Measurements from ENCODE around the gene KIRREL3.

Gene KIRREL3

DNA sequence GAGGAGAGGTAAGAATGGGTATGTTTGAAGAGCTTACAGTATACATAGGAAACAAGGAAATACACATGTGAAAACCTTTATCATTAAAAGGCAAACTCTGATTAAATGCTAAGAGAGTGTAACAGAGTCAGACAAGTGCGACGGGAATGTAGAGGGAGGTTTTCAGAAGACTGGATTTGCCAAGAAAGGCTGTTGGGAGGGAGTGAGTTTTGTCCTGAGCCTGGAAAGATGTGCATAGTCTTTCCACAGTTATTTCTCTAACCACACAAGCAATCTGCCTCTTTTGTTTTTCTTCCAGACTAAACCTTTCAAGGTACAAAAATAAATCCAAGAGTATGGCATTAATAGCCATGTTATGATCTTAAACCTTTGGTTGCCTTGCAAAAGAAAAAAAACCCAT, 170.9 kb downstream of the KIRREL3 start:
- DNase-seq (ENCODE audit: low read depth): no peak

DNA sequence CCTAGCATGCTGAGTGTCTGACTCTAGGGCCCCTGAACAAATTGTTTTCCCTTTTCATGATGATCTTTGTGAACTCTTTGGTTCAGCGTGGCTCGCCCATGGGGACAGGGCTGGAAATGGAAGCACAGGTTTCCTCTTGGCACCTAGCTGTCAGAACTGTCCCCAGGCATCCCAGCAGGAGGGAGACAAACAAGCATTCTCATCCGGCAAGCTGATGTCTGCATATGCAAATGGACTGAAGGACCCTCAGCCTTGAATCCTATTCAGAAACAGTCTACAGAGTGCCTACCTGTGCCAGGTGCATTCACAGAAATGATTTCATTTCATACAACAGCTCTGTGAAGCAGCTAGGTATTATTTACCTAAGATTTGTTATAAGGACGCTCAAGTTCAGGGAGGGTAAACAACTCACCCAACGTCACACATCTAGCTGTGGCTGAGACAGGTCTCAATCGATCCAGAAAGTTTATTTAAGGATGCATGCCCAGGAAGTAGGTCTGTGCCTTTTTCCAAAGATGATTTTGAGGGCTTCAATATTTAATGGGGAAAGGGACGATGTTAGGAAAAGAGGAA, 176.4 kb downstream of the KIRREL3 start:
- no peak for DNase-seq (ENCODE audit: low read depth)

DNA sequence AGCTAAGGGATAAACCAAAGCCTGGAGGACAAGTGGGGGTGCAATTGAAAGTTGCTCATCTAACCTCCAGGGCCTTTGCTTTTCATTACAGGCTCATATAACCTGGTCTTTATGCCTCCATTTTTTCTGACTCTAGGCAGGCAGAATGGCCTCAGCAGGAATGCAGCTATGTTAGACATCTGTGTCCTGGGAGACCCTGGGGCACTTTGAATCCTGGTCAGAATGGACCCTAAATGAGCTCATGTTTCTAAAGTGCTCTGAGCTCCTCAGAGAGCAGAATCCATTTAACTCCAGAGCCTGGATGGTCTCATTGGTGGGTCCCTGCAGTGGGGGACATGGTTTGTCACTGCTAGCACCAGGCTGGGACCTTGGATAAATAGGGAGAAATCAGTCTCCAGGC, 177.3 kb downstream of the KIRREL3 start:
- DNase-seq (ENCODE audit: low read depth): no peak

DNA sequence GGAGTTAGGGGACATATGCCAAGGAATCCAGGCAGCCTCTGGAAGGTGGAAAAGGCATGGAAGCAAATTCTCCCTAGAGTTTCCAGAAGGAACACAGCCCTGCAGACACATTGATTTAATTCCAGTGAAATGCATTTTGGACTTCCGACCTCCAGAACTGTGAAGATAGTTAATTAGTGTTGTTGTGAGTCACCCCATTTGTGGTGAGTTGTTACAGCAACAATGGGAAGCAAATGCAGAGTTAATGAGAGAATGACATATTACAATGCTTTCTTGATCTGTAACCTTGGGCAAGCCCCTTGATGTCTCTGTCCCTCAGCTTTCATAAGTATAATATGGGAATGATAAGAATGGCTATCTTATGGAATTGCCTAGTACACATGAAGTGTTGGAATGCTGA, 178.7 kb downstream of the KIRREL3 start:
- no peak for DNase-seq (ENCODE audit: low read depth)

DNA sequence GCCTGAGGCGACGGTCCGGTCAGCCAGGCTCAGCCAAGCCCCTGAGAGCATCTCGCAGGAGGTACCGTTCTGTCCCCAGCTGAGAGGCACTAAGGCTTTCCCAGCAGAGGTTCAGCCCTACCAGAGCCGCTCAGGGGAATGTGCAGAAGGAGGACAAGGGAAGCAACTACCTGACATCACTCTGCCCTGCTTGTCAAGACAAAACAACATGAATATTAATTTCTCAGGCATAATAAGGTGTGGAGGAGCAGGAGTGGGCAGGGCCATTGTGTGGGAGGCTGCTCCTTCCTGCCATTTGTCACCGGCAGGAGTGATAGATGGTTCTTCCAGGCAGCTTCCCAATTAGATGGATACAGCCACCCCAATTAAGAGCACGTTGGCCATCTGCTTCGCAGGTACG, 181.4 kb downstream of the KIRREL3 start:
- DNase-seq (ENCODE audit: low read depth): no peak

DNA sequence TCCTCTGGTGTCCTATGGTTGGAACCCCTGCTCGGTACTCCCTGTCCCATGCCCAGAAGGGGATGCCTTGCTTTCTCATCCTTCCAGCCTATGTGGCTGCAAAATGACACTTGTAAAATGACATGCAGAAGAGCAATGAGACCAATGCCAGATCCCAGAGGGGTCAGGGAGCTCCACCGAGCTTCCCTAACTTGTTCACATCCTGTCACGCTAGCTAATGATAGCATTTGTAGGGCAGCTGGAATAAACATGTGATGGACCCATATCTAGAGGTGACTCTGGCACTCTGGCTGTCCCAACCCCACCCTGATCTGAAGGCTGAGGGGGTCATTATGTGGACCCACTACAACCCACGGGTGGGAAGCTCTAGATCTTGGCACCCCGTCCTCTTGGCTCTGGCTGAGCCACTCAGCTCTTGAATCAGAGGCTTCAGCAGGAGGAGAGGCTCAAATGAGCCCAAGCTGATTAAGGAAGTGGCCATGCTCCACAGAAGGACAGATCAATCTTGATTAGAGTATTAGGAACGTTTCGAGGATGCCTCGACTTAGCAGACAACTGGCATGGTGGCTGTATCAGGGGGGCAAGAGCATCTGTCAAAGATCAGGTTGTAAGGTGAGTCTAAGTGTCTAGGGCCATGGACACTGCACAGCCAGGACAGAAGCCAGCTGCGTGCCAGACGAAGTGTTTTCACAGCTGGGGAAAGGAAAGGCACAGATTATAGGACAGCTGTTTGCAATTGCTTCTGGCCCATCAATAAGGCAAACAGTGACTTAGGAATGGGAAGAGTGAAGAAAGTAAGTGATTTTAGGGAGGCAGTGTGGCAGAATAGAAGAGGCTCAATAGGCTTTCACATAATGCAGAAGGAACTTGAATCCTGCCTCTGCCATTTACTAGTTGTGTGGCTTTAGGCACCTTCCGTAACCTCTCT, 182.8 kb downstream of the KIRREL3 start:
- DNase-seq (ENCODE audit: low read depth): no peak

DNA sequence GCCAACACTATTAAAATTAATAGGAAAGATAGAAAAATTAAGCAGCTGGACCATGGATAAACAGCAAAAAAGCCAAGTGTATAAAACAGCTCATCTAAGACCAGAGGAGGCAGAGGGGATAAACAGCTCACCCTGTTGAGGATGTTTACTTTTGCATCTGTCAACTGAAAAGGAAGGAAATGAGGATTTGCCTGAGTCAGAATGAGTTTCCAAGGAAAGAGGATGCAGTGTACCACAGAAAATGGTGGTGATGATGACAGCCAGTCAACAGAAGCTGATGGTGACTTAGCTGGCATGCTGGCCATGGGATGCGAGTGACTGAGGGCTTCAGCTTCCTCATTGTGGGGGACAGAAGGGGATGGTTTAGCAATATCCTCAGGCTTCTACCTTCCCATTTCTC, 183.5 kb downstream of the KIRREL3 start:
- no peak for DNase-seq (ENCODE audit: low read depth)

DNA sequence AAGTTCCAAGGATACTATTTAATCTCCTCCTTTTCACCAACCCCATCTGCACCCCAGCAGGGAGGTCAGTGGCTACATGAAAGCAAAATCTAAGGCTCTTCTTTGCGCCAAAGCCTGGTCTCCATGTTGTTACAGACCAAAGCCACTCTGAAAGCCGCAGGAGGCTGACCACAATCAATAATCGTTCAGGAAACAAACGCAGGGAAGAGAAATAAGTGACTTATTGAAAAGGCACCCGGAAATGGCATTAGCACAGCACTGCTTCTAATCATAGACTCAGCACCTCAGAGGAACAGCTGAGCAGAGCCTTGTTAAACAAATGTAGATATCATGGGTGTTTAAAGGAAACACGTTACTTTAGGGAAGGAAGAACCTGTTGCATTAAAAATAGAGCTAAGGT, 183.9 kb downstream of the KIRREL3 start:
- DNase-seq (ENCODE audit: low read depth): no peak

DNA sequence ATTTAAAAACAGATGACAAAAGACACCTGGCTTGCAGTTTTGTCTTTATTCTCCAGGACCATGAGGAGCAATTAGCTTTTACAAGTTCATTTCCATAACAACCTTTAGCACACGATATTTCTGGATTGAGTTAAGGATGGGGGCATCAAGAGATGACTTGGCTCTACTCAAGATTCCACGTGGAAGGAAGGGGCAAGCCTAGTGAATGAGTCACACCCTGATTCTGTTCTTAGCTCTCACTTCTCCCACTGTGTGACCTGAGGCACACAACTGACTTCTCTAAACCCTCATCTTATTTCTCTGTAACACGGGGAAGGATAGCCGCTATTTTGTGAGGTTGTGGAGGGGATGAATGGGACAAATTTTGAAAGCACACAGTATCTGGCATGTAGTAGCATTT, 185.5 kb downstream of the KIRREL3 start:
- no peak for DNase-seq (ENCODE audit: low read depth)

DNA sequence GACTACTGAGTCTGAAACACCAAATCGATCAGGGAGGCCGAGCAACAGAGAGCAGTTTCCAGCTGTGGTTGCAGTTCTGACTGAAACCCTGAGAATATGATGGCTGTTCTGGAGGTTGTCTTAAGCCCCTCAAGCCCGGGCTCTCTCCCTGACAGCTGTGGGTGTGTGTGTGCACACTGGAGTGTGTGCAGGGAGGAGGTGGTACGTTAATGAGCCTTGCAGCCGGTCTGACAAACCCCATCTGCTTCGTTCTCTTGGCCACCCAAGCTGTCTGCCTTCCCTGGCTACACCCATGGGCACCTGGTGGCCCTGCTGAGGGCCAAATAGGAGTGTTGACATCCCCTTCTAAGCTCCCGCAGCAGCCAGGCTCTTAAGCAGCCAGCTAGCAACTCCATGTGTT, 189.8 kb downstream of the KIRREL3 start:
- DNase-seq (ENCODE audit: low read depth): no peak

DNA sequence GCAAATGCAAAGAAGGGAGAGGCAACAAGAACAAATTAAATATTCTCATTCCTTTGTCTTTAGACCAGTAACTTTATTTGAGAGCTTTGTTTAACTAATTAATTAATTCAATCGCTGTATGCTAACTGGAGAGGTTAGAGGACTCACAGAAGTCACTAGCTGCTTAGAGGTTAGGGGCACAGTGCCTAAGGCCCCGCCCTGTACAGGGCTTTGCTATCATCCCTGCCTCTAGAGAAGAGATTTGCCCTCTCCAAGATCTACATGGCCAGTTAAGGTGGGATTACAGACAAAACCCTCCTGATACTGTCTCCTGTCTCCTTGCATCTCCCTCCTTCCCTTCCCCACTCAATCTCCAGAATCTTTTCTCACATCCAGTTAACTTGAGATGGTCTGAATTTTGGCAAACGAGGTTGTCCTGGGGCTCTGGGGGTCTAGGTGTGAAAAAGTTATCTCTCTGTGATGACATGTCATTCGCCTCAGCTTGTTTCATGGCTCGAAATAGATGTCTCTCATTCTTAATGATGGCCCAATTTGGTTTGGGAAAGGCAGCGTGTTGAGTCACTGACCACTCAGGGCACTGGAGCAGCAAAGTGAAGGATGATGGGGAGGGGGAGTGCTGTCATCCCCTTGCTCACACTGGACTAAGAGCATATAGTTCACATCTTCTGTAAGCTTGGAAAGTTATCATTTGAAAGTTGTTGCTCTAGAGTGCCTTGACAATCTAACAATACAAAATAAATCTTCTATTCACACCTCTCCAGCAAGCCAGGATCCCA, 190.9 kb downstream of the KIRREL3 start:
- DNase-seq (ENCODE audit: low read depth): no peak

DNA sequence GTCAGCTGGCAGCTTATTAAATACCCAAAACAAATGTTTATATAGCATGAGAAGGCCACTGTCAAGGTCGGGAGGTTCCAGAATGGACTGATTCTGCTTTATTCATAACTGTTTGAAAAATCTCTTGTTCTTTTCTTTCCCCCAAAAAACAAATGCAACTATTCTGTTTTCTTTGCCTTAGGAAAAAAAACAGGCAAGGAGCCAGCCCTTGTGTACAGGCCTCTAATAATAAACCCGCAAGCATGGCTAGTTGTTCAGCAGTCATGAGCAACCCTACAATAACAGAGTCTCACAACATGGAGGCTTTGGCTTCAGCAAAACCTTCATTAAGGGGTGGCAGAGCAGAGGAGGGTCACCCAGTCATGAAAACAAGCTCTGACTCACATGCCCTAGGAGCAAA, 191.7 kb downstream of the KIRREL3 start:
- no peak for DNase-seq (ENCODE audit: low read depth)

DNA sequence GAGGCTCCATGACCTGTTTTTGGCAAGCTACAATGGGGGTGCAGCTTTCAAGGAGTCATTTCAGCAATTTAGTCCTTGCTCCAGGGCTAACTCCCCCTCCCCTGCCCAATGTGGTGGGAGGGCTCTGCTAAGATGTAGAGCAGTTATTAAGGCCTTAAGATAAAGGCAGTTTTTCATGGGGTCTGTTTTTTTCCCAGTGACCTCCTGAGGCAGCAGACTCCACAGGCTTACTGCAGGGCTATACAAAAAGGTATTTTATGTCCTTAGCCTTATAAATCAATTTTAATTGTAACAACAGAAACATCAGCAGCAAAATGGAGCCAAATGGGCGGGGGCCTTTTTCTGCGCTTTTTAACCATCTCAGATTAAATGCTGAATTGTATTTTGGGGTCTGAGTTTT, 192.3 kb downstream of the KIRREL3 start:
- no peak for DNase-seq (ENCODE audit: low read depth)

DNA sequence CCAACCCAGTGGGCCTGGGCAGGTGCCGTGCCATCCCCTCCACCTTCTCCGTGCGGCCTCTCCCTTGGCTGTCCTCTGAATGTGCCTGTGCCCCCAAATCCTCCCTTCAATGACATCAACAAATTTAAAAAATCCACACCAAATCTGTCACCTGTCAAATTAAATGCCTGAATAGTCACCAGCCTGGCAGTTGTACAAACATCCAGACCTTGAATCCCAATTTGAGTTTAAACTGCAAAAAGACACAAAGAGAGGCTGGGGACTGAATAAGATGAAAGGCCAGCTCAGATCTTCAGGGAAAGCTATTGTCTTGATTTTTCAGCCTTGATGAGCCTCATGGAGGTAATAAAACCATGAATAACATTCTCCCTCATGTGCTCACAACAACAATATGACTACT, 194.7 kb downstream of the KIRREL3 start:
- DNase-seq (ENCODE audit: low read depth): no peak

DNA sequence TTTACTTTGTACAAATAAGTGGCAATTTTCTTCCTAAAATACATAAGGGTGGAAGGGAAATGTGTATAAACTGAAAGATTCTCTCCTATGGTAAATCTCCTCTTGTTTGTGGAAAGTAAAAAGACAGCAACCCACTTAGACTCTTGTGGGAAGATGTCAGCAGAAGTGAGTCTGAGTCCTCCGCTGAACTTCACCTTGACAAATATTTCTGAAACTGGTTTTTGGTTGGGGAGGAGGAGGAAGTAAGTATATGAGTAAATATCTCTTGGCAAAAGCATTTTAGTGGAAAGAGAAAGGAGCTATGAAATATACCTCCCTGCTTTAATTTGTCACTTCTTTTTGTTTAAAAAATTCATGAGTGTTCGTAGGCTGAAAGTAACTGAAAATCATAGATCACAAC, 196.2 kb downstream of the KIRREL3 start:
- no peak for DNase-seq (ENCODE audit: low read depth)

DNA sequence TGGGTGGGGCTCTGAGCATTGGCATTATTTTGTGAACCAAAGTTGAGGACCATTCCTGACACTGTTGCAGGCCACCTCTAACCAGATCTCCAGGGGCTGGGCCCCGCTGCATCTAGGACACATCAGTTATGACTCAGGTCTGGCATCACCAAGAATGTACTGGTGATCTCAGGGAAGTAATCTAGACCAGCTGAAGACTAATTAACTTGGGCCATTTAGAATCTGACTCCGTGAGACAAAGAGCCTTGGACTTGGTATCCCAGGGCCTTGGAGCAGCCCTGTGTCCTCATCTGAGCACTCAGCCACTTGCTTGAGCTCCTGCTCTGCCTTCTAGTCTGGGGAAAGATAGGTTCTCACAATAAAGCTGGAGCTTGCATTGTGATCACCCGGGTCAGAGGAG, 200.6 kb downstream of the KIRREL3 start:
- no peak for DNase-seq (ENCODE audit: low read depth)

DNA sequence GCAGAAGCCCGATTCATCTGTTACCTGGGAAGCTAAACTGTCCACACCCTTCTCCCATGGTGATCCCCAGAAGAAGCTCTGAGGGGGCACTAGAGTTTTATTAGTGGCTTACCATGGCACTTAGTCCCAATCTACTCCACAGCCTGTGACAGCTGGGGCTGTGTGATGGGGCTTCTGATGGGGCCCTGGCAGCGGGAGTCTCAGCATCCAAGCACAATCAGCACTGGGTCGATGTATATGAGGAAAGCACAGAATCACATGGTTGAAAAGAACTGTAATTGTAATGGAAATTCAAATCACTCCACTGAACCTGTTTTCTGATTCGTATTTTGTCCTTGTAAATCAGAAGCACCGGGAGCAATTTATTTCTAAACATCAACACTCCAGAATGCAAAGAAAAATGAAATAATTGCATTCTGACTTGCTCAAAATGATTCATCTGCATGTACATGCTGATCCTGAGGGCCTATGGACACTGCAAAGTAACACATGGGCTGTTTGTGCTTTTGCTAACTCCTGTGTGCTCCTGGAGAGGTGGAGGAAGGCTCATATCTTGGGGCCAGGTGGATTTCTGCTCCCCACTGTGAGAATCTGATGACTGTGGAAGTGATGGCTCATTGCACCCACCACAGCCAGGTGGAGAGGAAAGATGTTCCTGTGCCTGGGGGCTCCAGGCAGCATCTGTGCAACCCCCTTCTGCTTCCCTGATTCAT, 203.0 kb downstream of the KIRREL3 start:
- DNase-seq (ENCODE audit: low read depth): no peak

DNA sequence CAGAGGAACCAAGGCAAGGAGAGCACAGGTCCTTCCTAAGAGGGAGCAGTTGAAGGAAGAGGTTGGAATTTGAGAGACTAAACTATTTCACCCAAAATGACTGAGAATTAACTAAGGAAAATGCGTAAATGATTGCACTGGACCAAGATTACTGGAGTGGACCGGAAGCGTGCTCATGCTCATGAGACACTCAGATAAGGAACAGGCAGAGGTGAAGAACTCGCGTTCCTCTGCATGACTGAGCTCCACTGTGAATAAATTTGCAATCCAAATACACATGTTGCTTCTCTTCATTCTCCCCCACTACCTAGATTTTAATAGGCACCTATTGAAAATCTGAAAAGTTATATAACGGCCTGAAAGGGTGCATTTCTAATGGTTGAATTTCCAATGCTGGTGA, 207.0 kb downstream of the KIRREL3 start:
- DNase-seq (ENCODE audit: low read depth): no peak

DNA sequence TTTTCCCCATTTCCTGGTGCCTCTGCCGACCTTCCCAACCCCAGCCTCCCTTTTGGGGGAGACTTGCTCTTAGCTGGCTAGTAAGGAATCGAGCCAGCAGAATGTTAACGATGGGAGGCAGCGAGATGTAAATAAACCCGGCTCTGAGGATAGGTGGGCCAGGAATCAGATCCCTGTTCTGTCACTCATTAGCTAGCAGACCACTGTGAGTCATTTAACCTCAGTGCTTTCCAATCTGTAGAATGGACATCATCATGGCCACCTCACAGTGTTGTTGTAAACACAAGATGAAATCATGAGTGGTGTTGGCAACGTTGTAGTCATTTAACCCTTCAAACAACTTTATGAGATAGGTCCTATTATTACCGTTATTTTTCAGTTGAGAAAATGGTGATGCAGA, 208.6 kb downstream of the KIRREL3 start:
- no peak for DNase-seq (ENCODE audit: low read depth)

DNA sequence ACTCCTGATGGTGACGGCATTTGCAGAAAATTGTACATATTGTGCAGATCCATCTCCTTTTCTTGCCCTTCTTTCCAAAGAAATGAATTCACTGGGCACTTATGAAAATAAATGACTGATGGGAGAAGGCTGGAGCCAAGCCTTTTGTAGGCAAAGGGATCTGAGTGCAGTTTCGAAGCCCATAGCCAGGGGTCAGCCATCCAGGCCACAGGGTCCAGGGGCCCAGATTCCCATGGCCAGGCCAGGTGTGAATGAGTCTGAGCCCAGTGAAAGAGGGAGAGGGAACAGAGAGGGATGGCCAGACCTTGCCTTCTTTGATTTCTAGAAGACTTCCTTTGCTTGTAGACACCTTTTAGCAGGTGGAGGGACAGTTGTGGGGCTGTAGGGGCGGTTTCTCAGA, 209.1 kb downstream of the KIRREL3 start:
- no peak for DNase-seq (ENCODE audit: low read depth)

DNA sequence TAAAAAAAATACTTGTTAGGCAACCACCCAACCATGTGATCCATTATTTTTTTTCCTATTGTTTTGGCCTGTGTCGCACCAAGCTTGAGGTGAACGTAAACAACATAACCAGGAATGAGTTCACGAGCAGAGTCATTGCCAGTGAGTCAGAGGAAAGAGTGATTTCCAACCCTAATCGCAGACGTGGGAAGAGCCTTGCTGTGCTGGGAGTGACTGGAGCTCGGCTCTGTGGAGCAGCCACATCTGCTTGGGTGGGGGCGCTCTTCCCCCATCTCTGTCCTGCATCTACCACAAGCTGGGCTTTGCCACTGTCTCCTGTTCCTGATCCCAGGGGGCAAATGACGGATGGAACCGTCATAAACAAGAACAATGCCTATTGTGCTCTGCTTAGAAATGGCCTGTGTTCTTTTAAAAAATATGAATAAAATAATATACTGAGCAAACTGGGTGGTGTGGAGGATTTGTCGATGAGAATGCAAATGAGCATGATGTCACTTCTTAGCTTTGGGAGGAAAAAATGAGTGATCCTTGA, 210.0 kb downstream of the KIRREL3 start:
- no peak for DNase-seq (ENCODE audit: low read depth)

DNA sequence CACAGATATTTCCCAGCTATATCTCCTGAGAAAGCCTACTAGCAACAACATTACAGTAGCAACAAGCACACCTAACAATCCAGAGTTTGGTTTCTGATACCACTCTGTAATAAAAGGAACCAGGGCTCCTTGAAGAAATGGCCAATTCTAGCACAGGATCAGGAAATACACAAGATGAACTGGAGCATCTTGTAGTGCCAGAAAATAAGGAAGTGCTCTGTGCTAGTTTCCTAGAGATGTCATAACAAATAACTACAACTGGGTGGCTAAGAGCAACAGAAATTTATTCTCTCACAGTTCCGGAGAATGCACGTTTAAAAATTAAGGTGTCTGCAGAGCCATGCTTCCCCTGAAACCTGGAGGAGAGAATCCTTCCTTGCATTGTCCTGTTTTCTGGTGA, 217.8 kb downstream of the KIRREL3 start:
- DNase-seq (ENCODE audit: low read depth): no peak

Data from activated T-helper 1 cell treated with Interleukin-2 at 50 U/mL for 16 hours (primary cell).